Endothelial cell of umbilical vein (primary cell): ENCODE data around the gene PCED1B. TPM values are rescaled to one million over a fixed set of nuclear protein-coding genes. Genes with fewer than 3 reads are reported as not detected.
"Not testable (repeated sequence)": the region's sequence is repeated elsewhere in the genome, so short reads cannot be mapped to it uniquely, and the experiment has no call there.

Source experiments
- BruUV-seq: library from RNA; stranded (reverse); fragments of 400-500 nt; replicated peaks from 2 replicates; lab custom pipeline; 2021; lab: Mats Ljungman, UMichigan
- CTCF ChIA-PET: fragments of 300-600, 350-600 bp; sonication (Branson Sonifier 250); formaldehyde crosslinking; loops from one replicate; lab custom pipeline; 2021; ENCODE audit warnings: antibody characterized with exemption, inconsistent platforms; lab: Charles Lee
- POLR2A ChIA-PET: fragments of 300-600, 350-600 bp; sonication (Branson Sonifier 250); formaldehyde crosslinking; loops from one replicate; lab custom pipeline; 2021; ENCODE audit warnings: antibody characterized with exemption, inconsistent platforms; lab: Charles Lee
- DNase-seq: peaks from one replicate; pipeline ENCODE4 v3.0.0-alpha.2; 2011; ENCODE audit warnings: low read depth, low spot score
- FAIRE-seq: peaks from 2 replicates; lab custom pipeline; 2011; peaks lifted over from hg19 to GRCh38; lab: Jason Lieb, UNC
- H2AFZ ChIP-seq: 2 replicates; pipeline ENCODE4 v1.6.0; 2012; ENCODE audit warnings: low read depth, low read length, control low read depth, inconsistent platforms
- H3K27ac ChIP-seq: 2 replicates; pipeline ENCODE4 v1.5.1; 2011; ENCODE audit warnings: low read depth, mild to moderate bottlenecking, control low read depth, low read length, moderate library complexity; ENCODE audit not compliant: insufficient read depth
- H3K27me3 ChIP-seq, 2 experiments: 2 replicates each; pipeline versions ENCODE4 v1.6.0 to v1.6.1; 2011; ENCODE audit warnings: low read length in 2 of 2, mixed read lengths in 1 of 2; ENCODE audit not compliant: control insufficient read depth in 2 of 2, insufficient read depth in 2 of 2
- H3K36me3 ChIP-seq, 2 experiments: 2 replicates in 1 of 2; 3 replicates in 1 of 2; pipeline ENCODE4 v1.5.1; 2011; ENCODE audit warnings: low read length in 2 of 2, mild to moderate bottlenecking in 1 of 2, moderate library complexity in 1 of 2; ENCODE audit not compliant: control insufficient read depth in 2 of 2, insufficient read depth in 2 of 2; ENCODE audit errors: extremely low read depth in 1 of 2
- H3K4me1 ChIP-seq: 3 replicates; pipeline ENCODE4 v1.5.1; 2011; ENCODE audit warnings: mild to moderate bottlenecking, low read length; ENCODE audit not compliant: control insufficient read depth, insufficient read depth; ENCODE audit errors: extremely low read depth
- H3K4me2 ChIP-seq: 2 replicates; pipeline ENCODE4 v1.6.1; 2011; ENCODE audit warnings: low read length, control low read depth, mixed read lengths; ENCODE audit not compliant: insufficient read depth
- H3K4me3 ChIP-seq, 3 experiments: fragments of 200-600 bp in 1 of 3; sonication (generic), shearing (Covaris generic) in 1 of 3; replicated peaks in 1 of 3; 2 replicates each; pipeline ENCODE4 v1.5.1; 2011 to 2016; ENCODE audit warnings: control low read depth in 3 of 3, low read length in 3 of 3, mild to moderate bottlenecking in 2 of 3, inconsistent platforms in 1 of 3, low read depth in 1 of 3, moderate library complexity in 1 of 3; ENCODE audit not compliant: insufficient read depth in 1 of 3
- H3K79me2 ChIP-seq: 2 replicates; pipeline ENCODE4 v1.6.0; 2012; ENCODE audit warnings: low read length, inconsistent platforms; ENCODE audit not compliant: control insufficient read depth, insufficient read depth
- H3K9ac ChIP-seq: replicated peaks from 2 replicates; pipeline ENCODE3; 2011; ENCODE audit warnings: low read length, control low read depth; ENCODE audit not compliant: insufficient read depth; ENCODE audit errors: extremely low read depth
- H3K9me1 ChIP-seq: replicated peaks from 3 replicates; pipeline ENCODE4 v1.6.0; 2011; ENCODE audit warnings: mild to moderate bottlenecking, low read length; ENCODE audit not compliant: control insufficient read depth, insufficient read depth; ENCODE audit errors: extremely low read depth
- H3K9me3 ChIP-seq: replicated peaks from 2 replicates; pipeline ENCODE4 v1.5.1; 2012; ENCODE audit warnings: low read length, inconsistent platforms; ENCODE audit not compliant: control insufficient read depth, insufficient read depth
- H4K20me1 ChIP-seq: replicated peaks from 2 replicates; pipeline ENCODE3; 2011; ENCODE audit warnings: mild to moderate bottlenecking, low read length; ENCODE audit not compliant: control insufficient read depth, insufficient read depth; ENCODE audit errors: extremely low read depth
- CTCF ChIP-seq, 2 donors: IDR thresholded peaks; 1 replicate in 1 of 2; 2 replicates in 1 of 2; pipeline ENCODE4 v1.5.1; 2011; ENCODE audit warnings: low read length in 2 of 2, mild to moderate bottlenecking in 2 of 2, moderate library complexity in 2 of 2, control low read depth in 1 of 2, inconsistent platforms in 1 of 2, low read depth in 1 of 2; ENCODE audit not compliant: insufficient read depth in 1 of 2; ENCODE audit errors: extremely low read depth in 1 of 2
- EZH2 ChIP-seq: IDR thresholded peaks from 2 replicates; pipeline ENCODE4 v1.6.1; 2012; ENCODE audit warnings: borderline replicate concordance, low read depth, mild to moderate bottlenecking, moderate library complexity, low read length, inconsistent platforms; ENCODE audit not compliant: severe bottlenecking
- dilution Hi-C: fragments of 300-500 bp; cut with MboI; formaldehyde crosslinking; loops from one replicate; pipeline ENCODE4 v1.15.0; 2019; ENCODE audit warnings: low sequenced_read_pairs; ENCODE audit not compliant: extremely low pct_ligation_motif_present
- intact Hi-C: fragments of 100-400 bp; cut with micrococcal nuclease; formaldehyde crosslinking; loops from one replicate; pipeline ENCODE4 v1.10.0; 2022
- polyA plus RNA-seq, 4 experiments: library from polyadenylated mRNA; depleted of rRNA in 3 of 4; stranded (reverse) in 3 of 4; unstranded in 1 of 4; fragments of >200 nt; gene quantifications; 2 replicates each; pipeline versions ENCODE4 v1.2.1 to v1.2.3, GENCODE V29; 2011 to 2012; ENCODE audit warnings: missing spikeins in 1 of 4
- total RNA-seq: library from RNA; stranded (reverse); gene quantifications from 2 replicates; pipeline ENCODE4 v1.2.3, GENCODE V29; 2021

PCED1B gene
- total and polyA plus RNA-seq, 2 donors (not counting 3 experiments of a cell fraction or from before 2014, with no cell fraction given), result 1.7 to 2.6 TPM

DNA sequence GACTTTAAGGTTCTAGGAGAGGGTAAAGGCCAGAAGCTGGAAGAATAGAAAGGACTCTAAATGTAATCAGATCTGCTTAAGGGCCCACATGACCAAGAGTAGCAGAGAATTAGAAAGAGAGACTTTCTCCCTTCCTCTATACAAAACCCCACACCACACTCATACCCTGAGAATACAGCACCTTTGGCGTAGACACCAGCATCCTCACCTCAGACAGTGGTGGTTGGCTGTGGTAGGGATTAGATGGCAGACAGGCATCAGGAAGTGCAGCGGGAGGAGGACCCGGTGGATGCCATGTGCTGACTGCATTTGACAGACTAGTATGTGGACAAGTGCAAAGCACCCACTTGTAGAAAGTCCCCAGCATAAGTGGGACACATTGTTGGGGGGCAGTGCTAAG is 98.6 kb downstream of the PCED1B start:
- Histone ChIP-seq H3K36me3 (no peaks in the 10 kb centered on the region), H3K79me2 (no peaks in the 10 kb centered on the region), H4K20me1 (no peaks in the 10 kb centered on the region), H3K27me3 (no peaks in the 10 kb centered on the region), H3K4me1 (no peaks in the 10 kb centered on the region), H3K9me3 (no peaks in the 10 kb centered on the region), H3K9ac (no peak overlapping the region), H3K4me3 (no peak overlapping the region), H2AFZ (no peak overlapping the region), H3K9me1 (no peaks in the 10 kb centered on the region), H3K27ac (no peak overlapping the region), H3K4me2 (no peak overlapping the region)
- no TSS peak for BruUV-seq
- dilution Hi-C loops (no loop called here), intact Hi-C loops (no loop called here)
- ChIA-PET POLR2A (no interaction called here), CTCF (interaction anchor here (2.0 kb wide), 1 partner anchor 219 kb away, joined by 5 read pairs; no protein-coding TSS in a partner anchor)
- no peak for TF ChIP-seq EZH2
- TF ChIP-seq CTCF (IDR thresholded peaks at IDR 0.05; ENCODE audit: extremely low read depth in 1 of 2, insufficient read depth in 1 of 2, low read depth in 1 of 2, low read length in 2 of 2), result no peak
- DNase-seq (no peak), FAIRE-seq (no peak)

GRCh38 chr12:47182164-47182938 is 102.9 kb downstream of the PCED1B start:
- H4K20me1 ChIP-seq, FAIRE-seq: not testable (repeated sequence)

More at GRCh38 chr12:47182164-47182938, 102.9 kb downstream of the PCED1B start:
- H3K27ac ChIP-seq, H3K27me3 ChIP-seq, BruUV-seq, H3K4me1 ChIP-seq, POLR2A ChIA-PET, H3K36me3 ChIP-seq, H3K79me2 ChIP-seq, H3K9me1 ChIP-seq, DNase-seq, H3K4me2 ChIP-seq, H3K9ac ChIP-seq, H3K4me3 ChIP-seq, H2AFZ ChIP-seq, H3K9me3 ChIP-seq, intact Hi-C loops, dilution Hi-C loops: not testable (repeated sequence)
- CTCF ChIA-PET, result interaction anchor here (0.6 to 1.6 kb wide), 3 partner anchors 11 to 271 kb away, joined by 3 read pairs; no protein-coding TSS in a partner anchor
